ENCODE results near the gene NEK6. TPM values are rescaled to one million over a fixed set of nuclear protein-coding genes. Genes with fewer than 3 reads are reported as not detected.

Gene NEK6
- total RNA-seq, 1 experiment from 2014 or later, result 21.1 TPM

DNA sequence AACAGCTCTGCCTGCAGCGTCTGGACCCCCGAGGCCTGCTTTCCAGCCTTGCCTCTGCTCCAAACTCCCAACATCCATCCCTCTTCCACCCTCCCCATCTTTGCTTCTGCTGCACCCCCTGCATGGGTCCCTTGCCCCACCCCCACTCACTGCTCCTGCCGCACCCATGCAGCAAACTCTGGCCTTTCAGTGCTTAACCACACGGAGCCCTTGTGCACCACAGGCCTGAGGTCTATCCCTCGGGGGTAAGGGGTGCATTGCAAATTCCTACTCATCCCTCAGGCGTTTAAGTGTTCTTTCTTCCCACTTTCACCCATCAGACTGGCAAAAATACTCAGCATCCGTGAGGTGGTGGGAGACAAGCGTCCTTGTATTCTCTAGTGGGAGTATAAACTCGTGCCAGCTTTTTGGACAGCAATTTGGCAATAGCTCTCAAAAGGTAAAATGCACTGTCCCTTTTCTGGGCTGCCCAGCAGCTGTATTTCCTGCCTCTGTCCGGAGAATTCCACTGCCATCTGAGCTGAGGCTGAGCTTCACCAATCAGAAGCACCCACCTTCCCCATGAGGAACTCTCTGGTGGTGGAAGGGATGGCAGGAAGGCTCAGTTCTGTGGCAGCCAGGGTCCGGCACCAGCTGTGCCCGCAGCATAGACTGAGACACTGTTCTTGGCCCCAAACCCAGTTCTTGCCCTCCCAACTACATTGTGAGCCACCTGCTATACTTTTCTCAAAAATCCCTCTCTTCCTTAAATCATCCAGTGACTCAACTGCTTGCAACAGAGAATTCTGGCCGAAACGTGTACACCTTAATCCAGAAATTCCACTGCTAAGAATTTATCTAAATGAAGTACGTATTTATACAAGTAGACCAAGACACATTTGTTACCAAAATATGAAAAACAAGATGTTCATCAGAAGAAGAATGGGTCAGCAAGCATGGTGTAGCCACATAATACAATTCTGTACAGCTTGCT is 142.5 kb downstream of the NEK6 start:
- Histone ChIP-seq H3K4me2 (ENCODE audit: low read length) (no peak overlapping the region), H3K9me3 (ENCODE audit: low read length) (no peaks in the 10 kb centered on the region), H3K27me3 (ENCODE audit: low read length) (no peaks in the 10 kb centered on the region), H3K36me3 (ENCODE audit: low read depth, low read length) (peaks cover 58% of the 10 kb centered on the region), H3K79me2 (ENCODE audit: low read length) (peaks cover 96% of the 10 kb centered on the region), H3K9ac (ENCODE audit: low read length) (no peak overlapping the region), H3K4me1 (ENCODE audit: insufficient read depth, low read length) (no peaks in the 10 kb centered on the region), H2AFZ (ENCODE audit: low read length) (no peak overlapping the region), H3K4me3 (ENCODE audit: low read length) (no peak overlapping the region), H3K27ac (ENCODE audit: low read length) (no peak overlapping the region), H4K20me1 (ENCODE audit: low read length) (peaks cover 32% of the 10 kb centered on the region), H3K9me2 (replicated peaks; ENCODE audit: low read length) (no peaks in the 10 kb centered on the region), H3F3A (ENCODE audit: low read length, unreplicated experiment) (no peaks in the 10 kb centered on the region)
- ChIA-PET CTCF (no interaction called here), POLR2A (ENCODE audit: unreplicated experiment) (no interaction called here)
- BruUV-seq (replicated peaks), result no TSS peak
- intact Hi-C loops (cut with micrococcal nuclease), result loop anchor here (10.0 kb wide), 1 partner anchor 275 kb away; no protein-coding TSS in a partner anchor
- ATAC-seq, result no peak
- no peak for DNase-seq
- TF ChIP-seq EZH2 (IDR thresholded peaks at IDR 0.05; ENCODE audit: low read length, unreplicated experiment) (no peak), CTCF (conservative IDR thresholded peaks at IDR 0.05; ENCODE audit: low read depth, low read length) (no peak), EZH2phosphoT487 (IDR thresholded peaks at IDR 0.05; ENCODE audit: borderline replicate concordance, low read length) (no peak)

Other genes with a start within 250 kb of the NEK6 start
- gene LHX2, start 246.2 kb upstream of the NEK6 start, total RNA-seq (2014; rRNA removed), result 1.1 TPM in 2 replicates
- 314 and 372 TPM in 2 replicates for gene PSMB7, start 157.5 kb downstream of the NEK6 start, total RNA-seq (2014; rRNA removed)
- gene ADGRD2, start 192.5 kb downstream of the NEK6 start, total RNA-seq (2014; rRNA removed), result not detected in 2 replicates
- gene NR5A1, start 249.4 kb downstream of the NEK6 start, total RNA-seq (2014; rRNA removed), result not detected in 2 replicates